Testis (tissue), 3 donors: Measurements from ENCODE around the gene LFNG. TPM values are rescaled to one million over a fixed set of nuclear protein-coding genes. Genes with fewer than 3 reads are reported as not detected.

Source experiments
- DNase-seq: peaks from one replicate; pipeline ENCODE4 v3.0.0-alpha.2; 2019
- H3K27ac ChIP-seq, 2 donors: fragments of 200-600 bp; sonication (generic); one replicate each; pipeline ENCODE4 v1.5.1; 2019
- H3K27me3 ChIP-seq: fragments of 200-600 bp; sonication (generic); one replicate; pipeline ENCODE4 v1.5.1; 2019
- H3K36me3 ChIP-seq: fragments of 200-600 bp; sonication (generic); one replicate; pipeline ENCODE4 v1.5.1; 2017; ENCODE audit warnings: low read depth; ENCODE audit errors: missing control alignments
- H3K4me1 ChIP-seq: fragments of 200-600 bp; sonication (generic); one replicate; pipeline ENCODE4 v1.5.1; 2019
- H3K4me3 ChIP-seq, 2 donors: fragments of 200-600 bp; sonication (generic); one replicate each; pipeline ENCODE4 v1.5.1; 2017 to 2019
- H3K9me3 ChIP-seq: fragments of 200-600 bp; sonication (generic); one replicate; pipeline ENCODE4 v1.5.1; 2017
- POLR2A ChIP-seq: fragments of 450-650 bp; IDR thresholded peaks from one replicate; pipeline ENCODE4 v1.6.1; 2017; ENCODE audit warnings: antibody characterized with exemption, mild to moderate bottlenecking, moderate library complexity
- WGBS, 2 donors: methylation state at CpG; one replicate each; pipeline ENCODE4 v1.1.5; 2018; 5-methylcytosine and 5-hydroxymethylcytosine counted together
- intact Hi-C: fragments of 100-400 bp; cut with DNase I; formaldehyde crosslinking; loops from one replicate; pipeline ENCODE4 v1.15.1; 2023; ENCODE audit warnings: low total_unique reads
- polyA plus RNA-seq: library from polyadenylated mRNA; stranded (reverse); fragments of 350-450 nt; fragmentation: Illumina TruSeq; extraction: RNeasy Lipid Tissue Mini Kit (QIAGEN cat#74804); gene quantifications from one replicate; pipeline ENCODE4 v1.2.3, GENCODE V29; 2014; ENCODE audit warnings: low read depth, low replicate concordance; ENCODE audit not compliant: insufficient read depth
- total RNA-seq, 2 donors: library from RNA; depleted of rRNA; stranded (reverse); fragments of >200 nt; gene quantifications; one replicate each; pipeline ENCODE4 v1.2.3, GENCODE V29; 2016
- TF ChIP-seq, protein P1 (sequence below), 3 experiments: fragments of 450-650 bp in 2 of 3; fragments of 200-600 bp in 1 of 3; sonication (generic) in 1 of 3; IDR thresholded peaks; one replicate each; pipeline ENCODE4 v1.5.1; 2016 to 2019; ENCODE audit warnings: antibody characterized with exemption in 3 of 3, mild to moderate bottlenecking in 2 of 3, moderate library complexity in 1 of 3

The LFNG gene
- total and polyA plus RNA-seq, 3 donors from 2014 or later, result 10.1 to 34.1 (median 18.3) TPM

DNA sequence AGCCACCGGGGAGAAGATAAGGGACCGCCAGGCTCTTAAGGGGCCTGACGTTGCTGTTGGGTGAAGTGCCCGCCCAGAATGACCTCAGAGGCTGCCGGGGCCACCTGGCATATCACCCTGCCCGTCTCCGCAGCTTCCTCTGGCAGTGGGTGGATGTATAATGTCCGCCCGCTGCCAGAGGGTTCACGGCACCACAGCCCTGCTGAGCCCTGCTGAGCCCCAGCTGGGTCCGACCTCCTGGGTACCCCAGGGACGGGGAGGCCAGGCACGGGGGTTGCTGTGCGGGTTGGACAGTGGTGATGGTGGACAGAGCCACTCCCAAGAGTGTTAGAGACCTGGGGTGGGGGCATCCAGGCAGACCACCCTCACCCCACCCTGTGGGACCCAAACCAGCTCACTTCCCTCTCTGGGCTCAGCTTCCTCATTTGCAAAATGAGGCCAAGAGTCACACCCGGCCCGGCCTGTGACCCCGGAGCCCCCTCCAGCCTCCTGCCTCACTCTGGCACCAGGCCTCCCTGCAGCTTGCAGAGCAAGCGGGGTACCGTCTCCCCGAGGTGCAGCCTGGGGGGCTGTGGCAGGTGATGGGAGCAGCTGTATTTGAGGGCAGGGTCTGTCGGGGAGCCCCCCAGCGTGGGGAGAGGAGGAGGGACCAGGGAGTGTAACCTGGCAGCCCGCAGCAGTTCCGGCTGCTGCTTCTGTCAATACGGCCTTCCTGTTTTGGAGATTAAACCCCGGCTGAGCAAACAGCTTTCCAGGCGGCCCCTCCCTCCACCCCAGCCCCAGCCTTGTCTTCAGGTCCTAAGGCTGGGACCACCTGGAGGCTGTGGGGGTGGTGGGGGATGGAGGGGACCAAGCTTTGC lies 8.4 kb upstream of the LFNG start:
- no peaks in the 10 kb centered on the region for H3K27me3 ChIP-seq
- intact Hi-C loops, result no loop called here
- TF ChIP-seq POLR2A, result no peak
- TF ChIP-seq, protein P1, sequence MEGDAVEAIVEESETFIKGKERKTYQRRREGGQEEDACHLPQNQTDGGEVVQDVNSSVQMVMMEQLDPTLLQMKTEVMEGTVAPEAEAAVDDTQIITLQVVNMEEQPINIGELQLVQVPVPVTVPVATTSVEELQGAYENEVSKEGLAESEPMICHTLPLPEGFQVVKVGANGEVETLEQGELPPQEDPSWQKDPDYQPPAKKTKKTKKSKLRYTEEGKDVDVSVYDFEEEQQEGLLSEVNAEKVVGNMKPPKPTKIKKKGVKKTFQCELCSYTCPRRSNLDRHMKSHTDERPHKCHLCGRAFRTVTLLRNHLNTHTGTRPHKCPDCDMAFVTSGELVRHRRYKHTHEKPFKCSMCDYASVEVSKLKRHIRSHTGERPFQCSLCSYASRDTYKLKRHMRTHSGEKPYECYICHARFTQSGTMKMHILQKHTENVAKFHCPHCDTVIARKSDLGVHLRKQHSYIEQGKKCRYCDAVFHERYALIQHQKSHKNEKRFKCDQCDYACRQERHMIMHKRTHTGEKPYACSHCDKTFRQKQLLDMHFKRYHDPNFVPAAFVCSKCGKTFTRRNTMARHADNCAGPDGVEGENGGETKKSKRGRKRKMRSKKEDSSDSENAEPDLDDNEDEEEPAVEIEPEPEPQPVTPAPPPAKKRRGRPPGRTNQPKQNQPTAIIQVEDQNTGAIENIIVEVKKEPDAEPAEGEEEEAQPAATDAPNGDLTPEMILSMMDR (IDR thresholded peaks at IDR 0.05), result no peak
- no peak overlapping the region for H3K4me3 ChIP-seq
- WGBS, 2 donors, result 74 to 78% methylated on average over 19 to 27 of the region's 27 CpGs
- no peak for DNase-seq
- no peaks in the 10 kb centered on the region for H3K36me3 ChIP-seq
- H3K27ac ChIP-seq, result no peak overlapping the region
- H3K4me1 ChIP-seq, result peaks cover 23% of the 10 kb centered on the region
- H3K9me3 ChIP-seq, result no peaks in the 10 kb centered on the region

DNA sequence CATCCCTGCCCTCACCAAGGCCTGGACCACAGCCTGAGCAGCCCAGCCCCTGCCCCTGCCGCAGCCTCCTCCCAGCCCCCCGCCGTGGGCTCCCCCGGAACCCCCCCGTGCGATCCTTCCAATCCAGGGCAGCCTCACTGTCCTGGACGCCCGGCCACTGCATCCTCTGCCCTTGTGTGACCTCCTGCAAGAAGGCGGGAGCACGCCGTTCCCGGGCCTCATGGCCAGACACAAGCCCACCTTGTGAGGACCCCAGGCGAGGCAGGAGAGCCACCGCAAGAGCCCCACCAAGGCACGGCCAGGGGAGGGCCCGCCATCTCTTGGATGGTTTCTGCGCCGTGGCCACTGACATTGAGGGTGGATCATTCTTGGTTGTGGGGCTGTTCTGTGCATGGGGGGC lies 7.8 kb upstream of the LFNG start:
- Histone ChIP-seq H3K9me3 (no peaks in the 10 kb centered on the region), H3K27me3 (no peaks in the 10 kb centered on the region), H3K36me3 (no peaks in the 10 kb centered on the region), H3K27ac (no peak overlapping the region), H3K4me3 (no peak overlapping the region), H3K4me1 (peaks cover 23% of the 10 kb centered on the region)
- TF ChIP-seq, protein P1 (IDR thresholded peaks at IDR 0.05), result no peak
- no peak for TF ChIP-seq POLR2A
- DNase-seq, result no peak
- 49 to 80% methylated on average over 5 to 18 of the region's 18 CpGs for WGBS, 2 donors
- intact Hi-C loops, result no loop called here

DNA sequence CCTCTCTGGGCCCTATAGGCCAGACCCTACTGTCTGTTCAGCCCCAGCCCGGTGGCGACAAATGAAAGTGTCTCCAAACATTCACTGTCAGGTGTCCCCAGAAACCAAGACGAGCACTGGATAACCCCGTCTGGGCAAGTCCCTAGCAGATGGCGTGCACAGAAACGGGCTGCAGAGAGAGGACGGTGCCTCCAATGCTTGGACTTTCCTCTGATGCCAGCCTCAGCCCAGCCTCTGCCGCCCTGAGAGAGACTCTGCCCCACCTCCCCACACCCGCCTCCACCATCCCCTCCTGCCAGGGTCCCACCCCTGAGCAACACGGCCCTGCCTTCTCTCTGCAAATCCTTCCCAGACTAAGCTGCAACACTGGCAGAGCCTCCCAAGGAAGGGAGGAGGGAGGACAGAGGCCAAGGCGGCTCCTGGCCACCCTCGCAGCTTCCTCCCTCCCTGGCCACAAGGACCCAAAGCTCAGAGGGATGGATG lies 7.4 kb upstream of the LFNG start:
- intact Hi-C loops, result no loop called here

DNA sequence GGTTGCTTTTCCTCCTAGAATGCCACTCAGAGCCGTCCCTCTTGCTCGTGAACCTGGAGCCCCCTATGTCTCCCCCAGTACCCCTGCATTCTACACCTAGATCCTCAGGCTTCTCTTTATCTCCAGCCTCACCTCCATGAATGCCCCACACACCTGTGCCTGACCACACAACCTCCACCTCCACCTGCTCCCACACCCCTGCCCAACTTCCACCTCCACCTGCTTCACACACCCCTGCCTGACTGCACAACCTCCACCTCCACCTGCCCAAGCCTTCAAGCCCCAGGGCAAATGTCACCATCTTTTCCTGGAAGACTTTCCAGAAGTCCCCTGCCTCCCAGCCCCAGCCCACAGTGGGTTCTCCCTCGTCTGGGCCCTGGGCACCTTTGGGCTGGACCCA lies 6.9 kb upstream of the LFNG start:
- no peak for DNase-seq
- Histone ChIP-seq H3K4me1 (peaks cover 23% of the 10 kb centered on the region), H3K36me3 (no peaks in the 10 kb centered on the region), H3K4me3 (no peak overlapping the region), H3K27me3 (no peaks in the 10 kb centered on the region), H3K9me3 (no peaks in the 10 kb centered on the region), H3K27ac (no peak overlapping the region)
- intact Hi-C loops, result no loop called here
- TF ChIP-seq, protein P1 (IDR thresholded peaks at IDR 0.05), result no peak
- TF ChIP-seq POLR2A, result no peak
- 92% methylated on average over 3 of the region's 3 CpGs for WGBS, 2 donors

More for the DNA sequence above, 7.4 kb upstream of the LFNG start:
- peaks cover 23% of the 10 kb centered on the region for H3K4me1 ChIP-seq
- no peaks in the 10 kb centered on the region for H3K27me3 ChIP-seq
- H3K27ac ChIP-seq, result no peak overlapping the region
- WGBS, 2 donors, result 50 to 62% methylated on average over 11 to 12 of the region's 12 CpGs
- no peaks in the 10 kb centered on the region for H3K9me3 ChIP-seq
- H3K4me3 ChIP-seq, result no peak overlapping the region
- no peaks in the 10 kb centered on the region for H3K36me3 ChIP-seq
- peak; percentile 44 for DNase-seq
- TF ChIP-seq, protein P1 (IDR thresholded peaks at IDR 0.05), result no peak
- no peak for TF ChIP-seq POLR2A
